GM12873 (cell line): Measurements from ENCODE around the gene PTPRR.

Experiments used
- TF ChIP-seq, protein P1 (sequence below): IDR thresholded peaks from 2 replicates; pipeline ENCODE4 v1.5.1; 2012; ENCODE audit warnings: low read depth, mild to moderate bottlenecking, moderate library complexity, low read length, control low read depth; ENCODE audit not compliant: insufficient read depth; ENCODE audit errors: missing control alignments

PTPRR gene

GRCh38 chr12:70598467-70599193 lies 321.9 kb downstream of the PTPRR start:
- TF ChIP-seq, protein P1, sequence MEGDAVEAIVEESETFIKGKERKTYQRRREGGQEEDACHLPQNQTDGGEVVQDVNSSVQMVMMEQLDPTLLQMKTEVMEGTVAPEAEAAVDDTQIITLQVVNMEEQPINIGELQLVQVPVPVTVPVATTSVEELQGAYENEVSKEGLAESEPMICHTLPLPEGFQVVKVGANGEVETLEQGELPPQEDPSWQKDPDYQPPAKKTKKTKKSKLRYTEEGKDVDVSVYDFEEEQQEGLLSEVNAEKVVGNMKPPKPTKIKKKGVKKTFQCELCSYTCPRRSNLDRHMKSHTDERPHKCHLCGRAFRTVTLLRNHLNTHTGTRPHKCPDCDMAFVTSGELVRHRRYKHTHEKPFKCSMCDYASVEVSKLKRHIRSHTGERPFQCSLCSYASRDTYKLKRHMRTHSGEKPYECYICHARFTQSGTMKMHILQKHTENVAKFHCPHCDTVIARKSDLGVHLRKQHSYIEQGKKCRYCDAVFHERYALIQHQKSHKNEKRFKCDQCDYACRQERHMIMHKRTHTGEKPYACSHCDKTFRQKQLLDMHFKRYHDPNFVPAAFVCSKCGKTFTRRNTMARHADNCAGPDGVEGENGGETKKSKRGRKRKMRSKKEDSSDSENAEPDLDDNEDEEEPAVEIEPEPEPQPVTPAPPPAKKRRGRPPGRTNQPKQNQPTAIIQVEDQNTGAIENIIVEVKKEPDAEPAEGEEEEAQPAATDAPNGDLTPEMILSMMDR = no peak

DNA sequence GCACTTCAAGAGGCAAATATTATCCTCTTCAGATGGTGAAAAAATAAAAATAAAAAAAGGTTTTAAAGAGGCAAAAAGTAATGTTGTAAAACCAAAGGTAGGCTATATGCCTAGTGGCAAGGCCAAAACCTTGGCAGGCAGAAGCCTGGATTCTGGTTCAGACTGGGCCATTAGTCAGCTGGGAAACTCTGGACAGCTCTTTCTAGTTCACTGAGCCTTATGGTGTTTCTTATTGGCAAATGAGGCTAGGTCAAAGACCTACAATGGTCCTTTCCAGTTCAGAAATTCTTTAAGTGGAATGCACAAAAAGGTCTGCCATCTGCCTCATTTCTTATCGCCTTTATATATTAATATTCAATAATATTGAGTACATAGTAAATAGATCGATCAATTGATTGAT lies 327.9 kb downstream of the PTPRR start:
- TF ChIP-seq, protein P1 = no peak

GRCh38 chr12:70590549-70591226 lies 329.9 kb downstream of the PTPRR start:
- TF ChIP-seq, protein P1 = no peak

- TF ChIP-seq, protein P1 = peak; percentile 89
These were observed 330.5 kb downstream of the PTPRR start for GRCh38 chr12:70590051-70590450.
